Thoracic aorta (tissue), 2 donors: Measurements from ENCODE around the gene ST6GALNAC3. TPM values are rescaled to one million over a fixed set of nuclear protein-coding genes. Genes with fewer than 3 reads are reported as not detected.

Experiments
- ATAC-seq: fragments of 150-250 bp; one replicate; pipeline ENCODE4 v1.8.0; 2017; ENCODE audit warnings: low read depth; ENCODE audit not compliant: insufficient number of reproducible peaks, low FRiP score
- DNase-seq: peaks from one replicate; pipeline ENCODE4 v3.0.0-alpha.2; 2020; ENCODE audit warnings: low spot score
- H3K27ac ChIP-seq, 2 donors: fragments of 200-600 bp; sonication (generic); 1 replicate in 1 of 2; 2 replicates in 1 of 2; pipeline ENCODE4 v1.5.1; 2016; ENCODE audit warnings: mild to moderate bottlenecking in 2 of 2, moderate library complexity in 2 of 2
- H3K27me3 ChIP-seq: fragments of 200-600 bp; sonication (generic); replicated peaks from 2 replicates; pipeline ENCODE4 v1.6.0; 2016; ENCODE audit warnings: mild to moderate bottlenecking; ENCODE audit not compliant: insufficient read depth
- H3K36me3 ChIP-seq: fragments of 200-600 bp; sonication (generic); one replicate; pipeline ENCODE4 v1.5.1; 2016
- H3K4me1 ChIP-seq, 2 donors: fragments of 200-600 bp; sonication (generic); 1 replicate in 1 of 2; 2 replicates in 1 of 2; pipeline versions ENCODE4 v1.5.1 to v1.6.0; 2016; ENCODE audit warnings: low read depth in 2 of 2, mild to moderate bottlenecking in 1 of 2; ENCODE audit not compliant: control insufficient read depth in 1 of 2
- H3K4me3 ChIP-seq: fragments of 200-600 bp; sonication (generic); 2 replicates; pipeline ENCODE4 v1.5.1; 2016; ENCODE audit warnings: mild to moderate bottlenecking
- H3K9me3 ChIP-seq: fragments of 200-600 bp; sonication (generic); 2 replicates; pipeline ENCODE4 v1.5.1; 2016
- CTCF ChIP-seq: fragments of 200-600 bp; sonication (generic); IDR thresholded peaks from one replicate; pipeline ENCODE4 v1.5.1; 2019; ENCODE audit warnings: antibody characterized with exemption
- total RNA-seq, 2 donors: library from RNA; depleted of rRNA; stranded (reverse); fragments of >200 nt; gene quantifications; one replicate each; pipeline versions ENCODE4 v1.1.0 to v1.2.3, GENCODE V29; 2016

Gene ST6GALNAC3
- total RNA-seq, 2 donors from 2014 or later: 1.4 to 9.5 TPM

GRCh38 chr1:76156987-76157386, 82.4 kb downstream of the ST6GALNAC3 start:
- Histone ChIP-seq H3K4me3 (no peak overlapping the region), H3K4me1 (peaks cover 3 to 11% of the 10 kb centered on the region in 2 donors), H3K27me3 (no peaks in the 10 kb centered on the region), H3K36me3 (no peaks in the 10 kb centered on the region), H3K9me3 (no peaks in the 10 kb centered on the region), H3K27ac (no peak overlapping the region)
- TF ChIP-seq CTCF: no peak
- ATAC-seq: no peak
- DNase-seq: no peak

GRCh38 chr1:76158126-76158525, 83.6 kb downstream of the ST6GALNAC3 start:
- Histone ChIP-seq H3K9me3 (no peaks in the 10 kb centered on the region), H3K4me3 (no peak overlapping the region), H3K36me3 (no peaks in the 10 kb centered on the region), H3K27me3 (no peaks in the 10 kb centered on the region), H3K4me1 (peaks cover 3 to 11% of the 10 kb centered on the region in 2 donors), H3K27ac (no peak overlapping the region)
- no peak for ATAC-seq
- no peak for TF ChIP-seq CTCF
- DNase-seq: no peak

DNA sequence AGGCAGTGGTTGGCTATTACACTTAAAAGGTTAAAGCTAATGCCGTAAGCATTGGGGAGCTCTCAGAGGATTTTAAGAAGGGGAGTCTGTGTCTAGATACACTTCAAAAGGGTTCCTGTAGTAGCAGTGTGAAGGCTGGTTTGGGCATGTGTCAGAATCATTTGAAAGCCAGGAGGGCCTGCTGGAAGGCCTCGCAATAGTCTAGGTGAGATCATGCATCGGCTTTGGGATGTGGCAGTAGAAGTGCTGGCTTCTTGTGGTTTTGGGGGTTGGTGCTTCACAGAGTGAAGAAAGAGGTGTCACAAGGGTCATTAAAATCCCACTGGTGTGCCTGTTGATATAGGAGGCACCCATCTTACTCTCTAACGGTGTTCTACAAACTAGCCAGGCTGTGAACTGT, 85.7 kb downstream of the ST6GALNAC3 start:
- TF ChIP-seq CTCF: no peak
- ATAC-seq (no peak), DNase-seq (no peak)
- Histone ChIP-seq H3K4me1 (no peaks in the 10 kb centered on the region), H3K36me3 (no peaks in the 10 kb centered on the region), H3K27ac (no peak overlapping the region), H3K4me3 (no peak overlapping the region), H3K27me3 (no peaks in the 10 kb centered on the region), H3K9me3 (no peaks in the 10 kb centered on the region)

DNA sequence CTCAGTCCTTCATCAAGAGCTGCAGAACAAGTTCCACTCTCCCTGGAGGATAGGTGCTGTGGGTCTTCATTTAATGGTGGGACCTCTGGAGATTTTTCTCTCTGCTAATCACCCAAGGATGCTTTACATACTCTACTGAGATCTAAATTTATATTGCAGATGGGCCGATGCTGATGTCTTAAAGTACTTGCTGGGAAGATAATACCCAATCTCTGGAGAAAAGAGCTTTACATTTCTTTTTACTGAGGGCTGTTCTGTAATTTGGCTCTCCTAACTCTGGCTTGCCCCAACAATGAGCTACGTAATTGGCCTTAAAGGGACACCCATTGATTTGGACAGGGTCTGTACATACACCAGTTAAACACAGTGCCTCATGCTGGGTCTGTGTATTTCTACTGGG, 86.9 kb downstream of the ST6GALNAC3 start:
- Histone ChIP-seq H3K27ac (no peak overlapping the region), H3K27me3 (no peaks in the 10 kb centered on the region), H3K9me3 (no peaks in the 10 kb centered on the region), H3K36me3 (no peaks in the 10 kb centered on the region), H3K4me1 (no peaks in the 10 kb centered on the region), H3K4me3 (no peak overlapping the region)
- ATAC-seq (no peak), DNase-seq (no peak)
- no peak for TF ChIP-seq CTCF

- Histone ChIP-seq H3K4me1 (no peaks in the 10 kb centered on the region), H3K4me3 (no peak overlapping the region), H3K27ac (no peak overlapping the region), H3K9me3 (no peaks in the 10 kb centered on the region), H3K36me3 (no peaks in the 10 kb centered on the region), H3K27me3 (no peaks in the 10 kb centered on the region)
- ATAC-seq (no peak), DNase-seq (no peak)
- no peak for TF ChIP-seq CTCF
Measured at GRCh38 chr1:76162254-76162653, 87.7 kb downstream of the ST6GALNAC3 start.
